Trophoblast cell (in vitro differentiated cells and primary cell): ENCODE results near the gene C1orf159.
"Not testable (repeated sequence)": the region's sequence is repeated elsewhere in the genome, so short reads cannot be mapped to it uniquely, and the experiment has no call there.

ENCODE experiments used
- DNase-seq, 2 donors: peaks; one replicate each; pipeline ENCODE4 v3.0.0-alpha.2; 2016
- H2AFZ ChIP-seq: 2 replicates; pipeline ENCODE4 v1.6.1; 2013; ENCODE audit warnings: low read length, moderate library complexity, mild to moderate bottlenecking; ENCODE audit not compliant: insufficient read depth, poor library complexity
- H2AK5ac ChIP-seq: 2 replicates; pipeline ENCODE4 v1.6.1; 2013; ENCODE audit warnings: mild to moderate bottlenecking, low read length
- H2BK120ac ChIP-seq: 2 replicates; pipeline ENCODE4 v1.6.1; 2013; ENCODE audit warnings: low read length, mild to moderate bottlenecking, moderate library complexity; ENCODE audit not compliant: insufficient read depth, poor library complexity
- H2BK12ac ChIP-seq: 2 replicates; pipeline ENCODE4 v1.6.1; 2013; ENCODE audit warnings: mild to moderate bottlenecking, low read length, moderate library complexity
- H2BK5ac ChIP-seq: 2 replicates; pipeline ENCODE4 v1.6.1; 2013; ENCODE audit warnings: low read length, low read depth, moderate library complexity, mild to moderate bottlenecking; ENCODE audit not compliant: poor library complexity
- H3K14ac ChIP-seq: 2 replicates; pipeline ENCODE4 v1.6.1; 2013; ENCODE audit warnings: mild to moderate bottlenecking, low read length
- H3K18ac ChIP-seq: 2 replicates; pipeline ENCODE4 v1.6.1; 2013; ENCODE audit warnings: mild to moderate bottlenecking, low read length
- H3K23ac ChIP-seq: 2 replicates; pipeline ENCODE4 v1.6.1; 2013; ENCODE audit warnings: low read length
- H3K27ac ChIP-seq: 2 replicates; pipeline ENCODE4 v1.5.1; 2013; ENCODE audit warnings: low read depth, mild to moderate bottlenecking, inconsistent platforms, low read length, moderate library complexity
- H3K27me3 ChIP-seq: 2 replicates; pipeline ENCODE4 v1.6.1; 2013; ENCODE audit warnings: inconsistent platforms, mild to moderate bottlenecking, low read length, moderate library complexity; ENCODE audit not compliant: insufficient read depth
- H3K36me3 ChIP-seq, 2 experiments: 1 replicate in 1 of 2; 2 replicates in 1 of 2; pipeline ENCODE4 v1.6.1; 2013; ENCODE audit warnings: low read length in 2 of 2, mild to moderate bottlenecking in 2 of 2, moderate library complexity in 1 of 2; ENCODE audit not compliant: insufficient read depth in 2 of 2, control insufficient read depth in 1 of 2
- H3K4ac ChIP-seq: 2 replicates; pipeline ENCODE4 v1.6.1; 2013; ENCODE audit warnings: low read depth, mild to moderate bottlenecking, low read length, moderate library complexity
- H3K4me1 ChIP-seq, 2 experiments: 1 replicate in 1 of 2; 2 replicates in 1 of 2; pipeline ENCODE4 v1.6.1; 2013; ENCODE audit warnings: low read length in 2 of 2, mild to moderate bottlenecking in 2 of 2, moderate library complexity in 1 of 2; ENCODE audit not compliant: insufficient read depth in 2 of 2, control insufficient read depth in 1 of 2
- H3K4me2 ChIP-seq: 2 replicates; pipeline ENCODE4 v1.6.1; 2013; ENCODE audit warnings: inconsistent platforms, mild to moderate bottlenecking, low read length, moderate library complexity
- H3K4me3 ChIP-seq: 2 replicates; pipeline ENCODE4 v1.5.1; 2013; ENCODE audit warnings: mild to moderate bottlenecking, low read depth, low read length, inconsistent platforms
- H3K79me1 ChIP-seq: one replicate; pipeline ENCODE4 v1.6.1; 2013; ENCODE audit warnings: low read length
- H3K79me2 ChIP-seq: 2 replicates; pipeline ENCODE4 v1.6.1; 2013; ENCODE audit warnings: low read length, mild to moderate bottlenecking; ENCODE audit not compliant: control insufficient read depth, insufficient read depth, poor library complexity
- H3K9ac ChIP-seq: 2 replicates; pipeline ENCODE4 v1.6.1; 2013; ENCODE audit warnings: mild to moderate bottlenecking, low read length
- H3K9me3 ChIP-seq: 2 replicates; pipeline ENCODE4 v1.6.1; 2013; ENCODE audit warnings: low read depth, mild to moderate bottlenecking, control low read depth, inconsistent platforms, low read length; ENCODE audit not compliant: insufficient read depth
- H4K12ac ChIP-seq: 2 replicates; pipeline ENCODE4 v1.6.1; 2013; ENCODE audit warnings: low read depth, mild to moderate bottlenecking, low read length, moderate library complexity
- H4K8ac ChIP-seq: 2 replicates; pipeline ENCODE4 v1.6.1; 2013; ENCODE audit warnings: low read depth, mild to moderate bottlenecking, low read length, moderate library complexity
- H4K91ac ChIP-seq: one replicate; pipeline ENCODE4 v1.6.1; 2013; ENCODE audit warnings: low read depth, mild to moderate bottlenecking, low read length, moderate library complexity
- WGBS: extraction: QIAGEN DNeasy Blood & Tissue Kit; methylation state at CpG from one replicate; pipeline ENCODE4 v1.1.7; 2013; ENCODE audit warnings: missing lambda C conversion rate; ENCODE audit not compliant: insufficient read length, insufficient coverage; ENCODE audit errors: extremely low coverage; 5-methylcytosine and 5-hydroxymethylcytosine counted together

Gene C1orf159

DNA sequence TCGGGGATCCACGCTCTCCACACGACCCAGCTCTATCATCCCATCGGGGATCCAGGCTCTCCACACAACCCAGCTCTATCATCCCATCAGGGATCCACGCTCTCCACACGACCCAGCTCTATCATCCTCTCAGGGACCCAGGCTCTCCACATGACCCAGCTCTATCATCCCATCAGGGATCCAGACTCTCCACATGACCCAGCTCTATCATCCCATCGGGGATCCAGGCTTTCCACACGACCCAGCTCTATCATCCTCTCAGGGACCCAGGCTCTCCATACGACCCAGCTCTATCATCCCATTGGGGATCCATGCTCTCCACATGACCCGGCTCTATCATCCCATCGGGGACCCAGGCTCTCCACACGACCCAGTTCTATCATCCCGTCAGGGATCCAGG, 36.5 kb upstream of the C1orf159 start:
- H4K91ac ChIP-seq, H3K4me3 ChIP-seq, H3K79me1 ChIP-seq, H4K8ac ChIP-seq, H3K9me3 ChIP-seq, H3K9ac ChIP-seq, H3K36me3 ChIP-seq, H3K79me2 ChIP-seq, H2AFZ ChIP-seq, H2BK5ac ChIP-seq, H3K27ac ChIP-seq, H3K14ac ChIP-seq, H3K4ac ChIP-seq, H2BK120ac ChIP-seq, H3K18ac ChIP-seq, H3K23ac ChIP-seq, H4K12ac ChIP-seq, H3K4me2 ChIP-seq, H3K4me1 ChIP-seq, H3K27me3 ChIP-seq, H2AK5ac ChIP-seq, H2BK12ac ChIP-seq, DNase-seq: not testable (repeated sequence)
- no CpG with 5 or more reads among the region's 13 CpGs for WGBS

- no peaks in the 10 kb centered on the region for H3K79me1 ChIP-seq
- H3K4me3 ChIP-seq, result no peak overlapping the region
- no peak overlapping the region for H2AFZ ChIP-seq
- H4K91ac ChIP-seq, result no peak overlapping the region
- H3K18ac ChIP-seq, result no peak overlapping the region
- no peak overlapping the region for H3K4ac ChIP-seq
- no peak overlapping the region for H4K8ac ChIP-seq
- no peaks in the 10 kb centered on the region for H3K36me3 ChIP-seq
- no peaks in the 10 kb centered on the region for H3K79me2 ChIP-seq
- no peak overlapping the region for H2BK120ac ChIP-seq
- H3K23ac ChIP-seq, result no peak overlapping the region
- H2BK12ac ChIP-seq, result no peak overlapping the region
- no peak overlapping the region for H4K12ac ChIP-seq
- no peak overlapping the region for H3K14ac ChIP-seq
- H3K27ac ChIP-seq, result no peak overlapping the region
- no peaks in the 10 kb centered on the region for H3K4me1 ChIP-seq
- no CpG with 5 or more reads among the region's 21 CpGs for WGBS
- no peaks in the 10 kb centered on the region for H3K27me3 ChIP-seq
- no peak overlapping the region for H2AK5ac ChIP-seq
- peaks cover 8% of the 10 kb centered on the region for H3K9me3 ChIP-seq
- no peak overlapping the region for H2BK5ac ChIP-seq
- H3K9ac ChIP-seq, result no peak overlapping the region
- H3K4me2 ChIP-seq, result no peak overlapping the region
- no peak for DNase-seq
These were observed 35.4 kb upstream of the C1orf159 start for GRCh38 chr1:1151306-1151705.

DNA sequence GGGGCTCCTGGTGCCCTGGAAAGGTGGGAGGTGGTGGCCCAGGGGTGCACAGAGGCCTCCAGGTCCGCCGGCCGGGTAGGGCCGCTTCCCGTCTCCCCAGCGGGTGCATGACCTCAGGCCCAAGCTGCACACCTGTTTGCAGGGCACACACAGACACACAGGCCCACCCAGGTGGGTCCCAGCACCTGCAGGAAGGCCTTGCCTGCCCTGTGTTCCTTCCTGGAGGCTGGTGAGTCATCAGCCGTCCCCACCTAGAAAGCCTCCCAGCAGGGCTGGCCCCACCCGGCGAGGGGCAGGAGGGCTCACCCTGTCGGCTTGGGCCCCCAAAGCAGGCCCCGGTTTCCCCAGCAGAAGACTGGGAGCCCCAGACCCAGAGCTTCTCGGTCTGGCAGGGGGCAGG, 34.2 kb upstream of the C1orf159 start:
- no peak overlapping the region for H4K12ac ChIP-seq
- no peak overlapping the region for H4K8ac ChIP-seq
- H3K27ac ChIP-seq, result no peak overlapping the region
- H3K27me3 ChIP-seq, result no peaks in the 10 kb centered on the region
- no peak overlapping the region for H2BK12ac ChIP-seq
- H3K79me2 ChIP-seq, result no peaks in the 10 kb centered on the region
- H3K4me1 ChIP-seq, result no peaks in the 10 kb centered on the region
- H3K4me3 ChIP-seq, result no peak overlapping the region
- no peak overlapping the region for H3K4me2 ChIP-seq
- H2BK120ac ChIP-seq, result no peak overlapping the region
- no peak overlapping the region for H3K14ac ChIP-seq
- no peak overlapping the region for H2AFZ ChIP-seq
- no peaks in the 10 kb centered on the region for H3K36me3 ChIP-seq
- DNase-seq, result no peak
- no peak overlapping the region for H4K91ac ChIP-seq
- no CpG with 5 or more reads among the region's 12 CpGs for WGBS
- no peak overlapping the region for H2AK5ac ChIP-seq
- H2BK5ac ChIP-seq, result no peak overlapping the region
- H3K9ac ChIP-seq, result no peak overlapping the region
- H3K9me3 ChIP-seq, result peaks cover 4% of the 10 kb centered on the region
- H3K23ac ChIP-seq, result no peak overlapping the region
- no peak overlapping the region for H3K18ac ChIP-seq
- H3K4ac ChIP-seq, result no peak overlapping the region
- no peaks in the 10 kb centered on the region for H3K79me1 ChIP-seq

DNA sequence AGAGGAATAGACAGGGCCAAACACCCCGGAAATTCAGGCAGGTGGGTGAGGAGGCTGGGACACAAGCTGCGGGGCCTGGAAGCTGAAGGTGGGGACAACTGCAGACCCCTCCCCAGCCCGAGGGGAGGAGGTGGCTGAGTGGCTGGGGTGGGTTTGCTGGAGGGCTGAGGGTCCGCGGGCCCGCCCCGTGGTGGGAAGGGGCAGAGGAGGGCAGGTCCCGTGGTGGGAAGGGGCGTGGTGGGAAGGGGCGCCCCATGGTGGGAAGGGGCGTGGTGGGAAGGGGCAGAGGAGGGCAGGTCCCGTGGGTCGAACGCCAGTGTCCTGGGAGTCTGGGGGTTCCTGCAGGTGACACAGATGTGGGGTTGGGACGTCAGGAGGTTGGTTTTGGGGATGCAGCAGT, 33.5 kb upstream of the C1orf159 start:
- Histone ChIP-seq H2BK5ac (no peak overlapping the region), H3K18ac (no peak overlapping the region), H3K4me2 (no peak overlapping the region), H3K4ac (no peak overlapping the region), H3K14ac (no peak overlapping the region), H3K79me2 (no peaks in the 10 kb centered on the region), H3K27me3 (no peaks in the 10 kb centered on the region), H3K4me1 (peaks cover 0 to 2% of the 10 kb centered on the region in 2 experiments), H3K9ac (no peak overlapping the region), H3K4me3 (no peak overlapping the region), H2AFZ (no peak overlapping the region), H2AK5ac (no peak overlapping the region), H3K79me1 (no peaks in the 10 kb centered on the region), H3K23ac (no peak overlapping the region), H3K9me3 (peaks cover 5% of the 10 kb centered on the region), H2BK120ac (no peak overlapping the region), H4K12ac (no peak overlapping the region), H3K36me3 (no peaks in the 10 kb centered on the region), H4K8ac (no peak overlapping the region), H4K91ac (no peak overlapping the region), H3K27ac (no peak overlapping the region), H2BK12ac (no peak overlapping the region)
- no peak for DNase-seq
- no CpG with 5 or more reads among the region's 15 CpGs for WGBS
